ENCODE measurements around the gene ASB2. TPM values are rescaled to one million over a fixed set of nuclear protein-coding genes. Genes with fewer than 3 reads are reported as not detected.

Gene ASB2
- total and polyA plus RNA-seq, 10 donors, result 6.6 to 18.0 (median 11.3) TPM

DNA sequence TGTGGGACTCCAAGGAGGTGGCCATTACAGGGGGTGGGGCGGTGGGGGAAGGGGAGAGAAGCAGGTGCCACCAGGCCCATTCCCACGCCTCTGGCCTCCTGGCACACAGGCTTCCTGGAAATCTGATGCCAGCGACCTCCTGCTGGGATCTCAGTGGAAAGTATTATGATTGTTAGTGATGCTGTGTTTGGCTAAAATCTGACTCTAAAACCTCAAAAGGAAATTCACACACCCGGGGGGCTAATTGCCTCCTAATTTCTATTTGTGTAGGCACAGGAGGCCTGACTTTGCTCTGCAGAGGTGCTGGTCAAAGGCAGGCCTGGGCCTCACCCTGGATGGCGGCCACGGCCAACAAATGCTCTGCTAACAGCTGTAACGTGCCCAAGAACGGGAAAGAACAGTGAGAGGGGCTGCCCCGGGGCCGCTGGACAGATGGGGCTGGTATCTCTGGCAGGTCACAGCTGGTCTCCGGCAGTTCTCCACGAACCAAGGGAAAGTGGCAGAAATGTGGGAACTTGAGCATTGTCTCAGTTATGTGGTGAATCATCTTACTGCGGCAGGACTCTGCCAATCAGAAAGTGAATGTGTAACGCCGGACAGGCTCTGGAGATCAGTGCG is 35.0 kb downstream of the ASB2 start:
- Histone ChIP-seq H3K27ac (no peak overlapping the region), H3K4me1 (peaks cover 0 to 22% (median 15%) of the 10 kb centered on the region in 6 donors), H3K27me3 (replicated peaks in 1 of 7) (peaks cover 0 to 29% (median 10%) of the 10 kb centered on the region in 7 donors), H3K9me3 (no peaks in the 10 kb centered on the region), H3K4me3 (no peak overlapping the region), H3K36me3 (peaks cover 0 to 57% (median 3%) of the 10 kb centered on the region in 6 donors)
- WGBS, 5 donors, result 80 to 92% (median 88%) methylated on average over 15 to 16 of the region's 16 CpGs
- DNase-seq, result peak; percentile 76
- intact Hi-C loops (cut with DNase I; ENCODE audit: low total_unique reads), result no loop called here
- TF ChIP-seq, protein P1, sequence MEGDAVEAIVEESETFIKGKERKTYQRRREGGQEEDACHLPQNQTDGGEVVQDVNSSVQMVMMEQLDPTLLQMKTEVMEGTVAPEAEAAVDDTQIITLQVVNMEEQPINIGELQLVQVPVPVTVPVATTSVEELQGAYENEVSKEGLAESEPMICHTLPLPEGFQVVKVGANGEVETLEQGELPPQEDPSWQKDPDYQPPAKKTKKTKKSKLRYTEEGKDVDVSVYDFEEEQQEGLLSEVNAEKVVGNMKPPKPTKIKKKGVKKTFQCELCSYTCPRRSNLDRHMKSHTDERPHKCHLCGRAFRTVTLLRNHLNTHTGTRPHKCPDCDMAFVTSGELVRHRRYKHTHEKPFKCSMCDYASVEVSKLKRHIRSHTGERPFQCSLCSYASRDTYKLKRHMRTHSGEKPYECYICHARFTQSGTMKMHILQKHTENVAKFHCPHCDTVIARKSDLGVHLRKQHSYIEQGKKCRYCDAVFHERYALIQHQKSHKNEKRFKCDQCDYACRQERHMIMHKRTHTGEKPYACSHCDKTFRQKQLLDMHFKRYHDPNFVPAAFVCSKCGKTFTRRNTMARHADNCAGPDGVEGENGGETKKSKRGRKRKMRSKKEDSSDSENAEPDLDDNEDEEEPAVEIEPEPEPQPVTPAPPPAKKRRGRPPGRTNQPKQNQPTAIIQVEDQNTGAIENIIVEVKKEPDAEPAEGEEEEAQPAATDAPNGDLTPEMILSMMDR (IDR thresholded peaks at IDR 0.05 in 8 of 11, conservative IDR thresholded peaks at IDR 0.05 in 3 of 11), result no peak
- TF ChIP-seq POLR2AphosphoS5 (IDR thresholded peaks at IDR 0.05), result no peak
- no peak for TF ChIP-seq POLR2A (IDR thresholded peaks at IDR 0.05)

DNA sequence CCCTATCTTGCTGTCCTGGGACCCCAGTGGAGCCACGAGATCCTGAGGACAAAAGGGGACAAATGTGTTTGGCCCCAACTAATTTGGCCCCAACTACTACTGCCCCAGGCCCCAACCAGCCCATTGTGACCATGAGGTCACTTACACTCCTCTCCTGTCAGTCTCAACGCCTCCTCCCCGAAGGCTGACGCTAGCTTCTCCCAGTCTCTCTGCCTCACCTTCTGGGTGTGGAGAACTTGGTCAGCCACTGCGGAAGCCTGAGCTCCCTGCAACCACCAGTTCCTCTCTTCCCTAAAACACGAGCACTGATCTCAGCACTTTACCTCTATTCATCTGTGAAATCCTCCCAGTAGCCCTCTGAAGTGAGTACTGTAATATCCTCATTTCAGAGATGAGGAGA is 35.9 kb downstream of the ASB2 start:
- no peak for DNase-seq
- peak overlapping the region in 2 of 8 donors; percentile 3 to 45 for H3K27ac ChIP-seq
- H3K36me3 ChIP-seq, result peaks cover 0 to 56% (median 0%) of the 10 kb centered on the region in 6 donors
- H3K4me1 ChIP-seq, result peaks cover 0 to 22% (median 15%) of the 10 kb centered on the region in 6 donors
- WGBS, 5 donors, result 74 to 90% (median 84%) methylated on average over 6 of the region's 6 CpGs
- no peaks in the 10 kb centered on the region for H3K9me3 ChIP-seq
- TF ChIP-seq POLR2AphosphoS5 (IDR thresholded peaks at IDR 0.05) (no peak), POLR2A (IDR thresholded peaks at IDR 0.05) (no peak)
- TF ChIP-seq, protein P1 (IDR thresholded peaks at IDR 0.05 in 8 of 11, conservative IDR thresholded peaks at IDR 0.05 in 3 of 11), result no peak
- intact Hi-C loops (cut with DNase I; ENCODE audit: low total_unique reads), result no loop called here
- no peak overlapping the region for H3K4me3 ChIP-seq
- H3K27me3 ChIP-seq (replicated peaks in 1 of 7), result peaks cover 0 to 29% (median 10%) of the 10 kb centered on the region in 7 donors

DNA sequence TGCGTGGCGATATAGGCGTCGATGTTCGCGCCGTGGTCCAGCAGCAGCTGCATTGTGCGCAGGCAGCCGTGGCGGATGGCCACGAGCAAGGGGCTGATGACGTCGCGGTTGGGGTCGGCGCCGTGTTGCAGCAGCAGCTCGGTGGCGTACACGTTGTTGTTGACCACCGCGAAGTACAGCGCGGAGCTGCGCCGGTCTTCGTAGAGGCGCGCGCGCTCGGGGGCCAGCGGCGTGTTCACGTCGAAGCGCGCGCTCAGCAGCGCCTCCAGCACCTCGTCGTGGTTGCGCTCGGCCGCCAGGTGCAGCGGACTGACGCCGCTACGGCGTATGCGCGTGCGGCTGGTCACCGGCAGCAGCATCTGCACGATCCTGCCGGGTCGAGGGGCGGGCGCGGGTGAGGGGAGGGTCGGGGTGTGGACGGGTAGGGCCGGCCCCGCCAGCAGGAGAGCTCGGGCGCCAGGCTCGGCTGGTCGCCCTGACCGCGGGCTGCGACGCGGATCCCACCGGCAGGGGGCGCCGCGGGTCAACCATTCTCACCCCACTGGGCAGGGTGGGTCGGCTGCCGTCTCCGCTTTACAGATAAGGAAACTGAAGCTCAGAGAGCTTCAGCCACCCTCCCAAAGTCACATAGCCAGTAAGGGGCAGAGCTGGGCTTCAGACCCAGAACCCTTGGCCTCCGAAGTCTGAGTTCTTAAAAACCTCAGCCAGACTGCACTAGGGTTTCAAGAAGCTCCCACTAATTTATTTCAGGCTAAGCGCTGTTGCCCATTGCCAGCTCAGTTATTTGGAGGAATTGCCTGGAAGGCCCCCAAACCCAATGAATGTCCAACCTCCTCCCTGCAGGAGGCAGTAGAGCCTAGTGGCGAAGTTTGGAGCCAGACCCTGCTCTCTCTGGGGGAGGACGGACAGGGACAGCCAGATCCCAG is 36.8 kb downstream of the ASB2 start:
- DNase-seq, result peak; percentile 97
- intact Hi-C loops (cut with DNase I; ENCODE audit: low total_unique reads), result loop anchor here (2.0 to 5.0 kb wide), 2 partner anchors 61 to 198 kb away; no protein-coding TSS in a partner anchor
- Histone ChIP-seq H3K9me3 (no peaks in the 10 kb centered on the region), H3K4me3 (peak overlapping the region; percentile 26 to 71 (median 41)), H3K4me1 (peaks cover 0 to 22% (median 15%) of the 10 kb centered on the region in 6 donors), H3K27me3 (replicated peaks in 1 of 7) (peaks cover 0 to 29% (median 10%) of the 10 kb centered on the region in 7 donors), H3K27ac (peak overlapping the region in 2 of 8 donors; percentile 3 to 45), H3K36me3 (peaks cover 0 to 56% (median 0%) of the 10 kb centered on the region in 6 donors)
- TF ChIP-seq, protein P1 (IDR thresholded peaks at IDR 0.05 in 8 of 11, conservative IDR thresholded peaks at IDR 0.05 in 3 of 11), result peak; percentile 79 to 98 (median 94)
- TF ChIP-seq POLR2AphosphoS5 (IDR thresholded peaks at IDR 0.05) (peak in 2 of 3 donors; percentile 9 to 39), POLR2A (IDR thresholded peaks at IDR 0.05) (no peak)
- 7 to 10% (median 9%) methylated on average over 51 to 84 of the region's 84 CpGs for WGBS, 5 donors
